Activated CD4-positive, alpha-beta T cell treated with anti-CD3 and anti-CD28 coated beads, Interleukin-2, amount 50 U/mL, for 16 hours (primary cell): Measurements from ENCODE around the gene MEAF6.
"Not testable (repeated sequence)": the region's sequence is repeated elsewhere in the genome, so short reads cannot be mapped to it uniquely, and the experiment has no call there.

ENCODE experiments used
- DNase-seq: peaks from one replicate; pipeline ENCODE4 v3.0.0-alpha.2; 2020

Gene MEAF6

DNA sequence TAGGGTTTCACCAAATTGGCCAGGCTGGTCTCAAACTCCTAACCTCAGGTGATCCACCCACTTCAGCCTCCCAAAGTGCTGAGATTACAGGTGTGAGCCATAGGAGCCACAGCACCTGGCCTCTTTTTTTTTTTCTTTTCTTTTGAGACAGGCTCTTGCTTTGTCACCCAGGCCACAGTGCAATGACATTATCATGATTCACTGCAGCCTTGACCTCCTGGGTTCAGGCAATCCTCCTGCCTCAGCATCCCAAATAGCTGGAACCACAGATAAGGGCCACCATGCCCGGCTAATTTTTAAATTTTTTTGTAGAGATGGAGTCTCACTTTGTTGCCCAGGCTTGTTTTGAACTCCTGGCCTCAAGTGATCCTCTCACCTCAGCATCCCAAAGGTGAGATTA is 15.3 kb upstream of the MEAF6 start:
- not testable (repeated sequence) for DNase-seq

- DNase-seq, result peak; percentile 14
Observed at GRCh38 chr1:37519613-37520012, 5.0 kb upstream of the MEAF6 start.

DNA sequence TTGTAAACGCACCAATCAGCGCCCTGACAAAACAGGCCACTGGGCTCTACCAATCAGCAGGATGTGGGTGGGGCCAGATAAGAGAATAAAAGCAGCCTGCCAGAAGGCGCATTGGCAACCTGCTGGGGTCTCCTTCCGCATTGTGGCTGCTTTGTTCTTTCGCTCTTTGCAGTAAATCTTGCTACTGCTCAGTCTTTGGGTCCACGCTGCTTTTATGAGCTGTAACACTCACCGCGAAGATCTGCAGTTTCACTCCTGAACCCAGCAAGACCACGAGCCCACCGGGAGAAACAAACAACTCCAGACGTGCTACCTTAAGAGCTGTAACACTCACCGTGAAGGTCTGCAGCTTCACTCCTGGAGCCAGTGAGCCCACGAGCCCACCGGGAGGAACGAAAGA is 4.4 kb upstream of the MEAF6 start:
- DNase-seq, result peak; percentile 63

DNA sequence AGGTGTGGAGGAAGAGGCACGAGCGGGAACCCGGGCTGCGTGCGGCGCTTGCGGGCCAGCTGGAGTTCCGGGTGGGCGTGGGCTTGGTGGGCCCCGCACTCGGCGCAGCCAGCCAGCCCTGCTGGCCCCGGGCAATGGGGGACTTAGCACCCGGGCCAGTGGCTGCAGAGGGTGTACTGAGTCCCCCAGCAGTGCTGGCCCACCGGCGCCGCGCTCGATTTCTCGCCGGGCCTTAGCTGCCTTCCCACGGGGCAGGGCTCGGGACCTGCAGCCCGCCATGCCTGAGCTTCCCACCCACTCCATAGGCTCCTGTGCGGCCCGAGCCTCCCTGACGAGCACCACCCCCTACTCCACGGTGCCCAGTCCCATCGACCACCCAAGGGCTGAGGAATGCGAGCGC is 3.7 kb upstream of the MEAF6 start:
- not testable (repeated sequence) for DNase-seq

DNA sequence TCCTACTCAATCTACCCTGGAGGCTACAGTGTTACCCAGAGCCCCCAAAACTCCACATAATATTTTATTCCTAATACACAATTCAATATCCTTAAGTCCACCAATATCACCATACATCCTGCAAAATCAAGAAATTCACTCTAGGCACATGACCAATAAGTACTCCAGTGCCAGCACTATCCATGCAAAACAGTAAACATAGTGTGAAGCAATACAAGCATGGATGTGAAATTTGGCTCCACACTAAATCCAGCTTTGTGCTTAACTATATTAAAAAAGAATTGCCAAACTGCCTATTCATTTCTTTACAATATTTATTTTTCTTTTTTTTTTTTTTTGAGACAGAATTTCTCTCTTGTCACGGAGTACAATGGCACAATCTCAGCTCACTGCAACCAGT is 3.0 kb upstream of the MEAF6 start:
- no peak for DNase-seq

DNA sequence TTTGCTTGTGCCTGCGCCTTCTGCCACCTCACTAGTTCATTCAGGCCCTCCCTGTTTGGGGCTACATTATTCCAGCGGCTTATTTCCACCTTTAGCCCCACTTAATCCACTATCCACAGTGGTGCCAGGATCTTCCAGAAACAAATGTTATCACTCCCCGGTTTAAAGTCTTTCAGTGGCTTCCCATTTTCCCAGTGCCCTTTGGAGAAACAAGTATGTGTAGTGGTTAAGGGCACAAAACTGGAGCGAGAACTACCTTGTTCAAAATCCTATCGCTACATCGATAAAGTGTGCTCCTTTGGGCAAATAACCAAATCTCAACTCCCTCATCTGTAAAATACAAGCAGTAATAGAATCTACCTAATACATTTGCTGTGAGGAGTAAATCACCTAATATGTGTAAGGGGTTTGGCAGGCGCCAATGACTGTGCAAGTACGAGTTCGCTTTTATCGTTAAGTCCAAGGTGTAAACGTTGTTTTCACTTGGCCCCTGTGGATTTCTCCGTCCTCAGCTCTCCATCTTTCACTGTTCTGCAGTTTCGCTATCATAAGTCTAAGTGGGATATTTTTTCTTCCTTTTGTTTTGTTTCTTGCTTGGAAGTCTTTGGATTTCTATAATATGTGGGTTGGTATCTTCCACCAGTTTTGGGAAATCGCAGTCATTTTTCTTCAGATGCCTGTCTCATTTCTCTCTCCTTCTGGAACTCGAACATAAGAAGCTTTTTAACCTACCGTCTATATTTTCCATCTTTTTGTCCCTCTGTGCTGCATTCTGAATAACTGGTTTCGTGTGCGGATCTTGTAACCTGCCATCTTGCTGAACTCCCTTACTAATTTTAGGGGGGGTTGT is 844 bp upstream of the MEAF6 start:
- no peak for DNase-seq

DNA sequence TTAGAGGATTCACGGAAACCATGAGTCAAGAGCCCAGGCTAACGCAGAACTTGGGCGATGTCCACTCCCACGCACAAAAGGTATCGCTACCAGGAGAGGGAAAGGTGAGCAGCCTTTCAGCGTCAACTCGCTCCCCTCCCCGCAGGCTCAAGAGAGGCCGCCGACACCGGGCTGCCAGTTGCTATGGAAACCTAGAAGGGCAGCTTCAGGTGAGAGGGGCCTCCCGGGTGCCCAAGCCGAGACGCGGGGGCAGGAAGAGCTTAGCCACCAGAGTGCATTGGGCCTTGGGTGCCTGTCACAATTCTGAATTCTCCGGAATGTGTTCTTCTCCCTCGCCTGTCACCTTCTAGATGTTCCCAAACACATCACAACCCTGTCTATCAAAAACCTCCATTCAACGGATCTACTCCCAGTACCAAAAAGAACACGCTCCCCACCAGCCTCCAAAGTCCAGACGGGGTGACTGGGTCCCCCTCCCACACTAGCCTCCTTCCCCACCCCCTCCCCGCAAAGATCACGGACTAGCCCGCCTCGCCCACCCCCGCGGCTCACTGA is 694 bp downstream of the MEAF6 start:
- DNase-seq, result peak; percentile 61

- DNase-seq, result peak; percentile 18
Observed at GRCh38 chr1:37509181-37509580, 5.4 kb downstream of the MEAF6 start.

DNA sequence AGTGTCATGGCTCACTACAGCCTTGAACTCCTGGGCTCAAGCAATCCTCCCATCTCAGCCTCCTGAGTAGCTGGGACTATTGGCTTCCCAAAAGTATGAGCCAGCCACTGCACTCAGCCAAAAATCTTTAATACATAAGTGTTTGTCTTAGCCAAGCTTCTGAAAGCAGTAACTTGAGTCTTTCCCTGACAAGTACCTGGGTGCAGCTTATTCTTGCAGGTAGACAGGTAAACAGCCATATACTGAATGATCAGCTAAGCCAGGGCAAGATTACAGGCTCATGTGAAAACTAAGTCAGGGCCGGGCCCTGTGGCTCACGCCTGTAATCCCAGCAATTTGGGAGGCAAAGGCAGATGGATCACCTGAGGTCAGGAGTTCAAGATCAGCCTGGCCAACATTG is 7.8 kb downstream of the MEAF6 start:
- no peak for DNase-seq

GRCh38 chr1:37502791-37503190 is 11.8 kb downstream of the MEAF6 start:
- DNase-seq, result not testable (repeated sequence)

DNA sequence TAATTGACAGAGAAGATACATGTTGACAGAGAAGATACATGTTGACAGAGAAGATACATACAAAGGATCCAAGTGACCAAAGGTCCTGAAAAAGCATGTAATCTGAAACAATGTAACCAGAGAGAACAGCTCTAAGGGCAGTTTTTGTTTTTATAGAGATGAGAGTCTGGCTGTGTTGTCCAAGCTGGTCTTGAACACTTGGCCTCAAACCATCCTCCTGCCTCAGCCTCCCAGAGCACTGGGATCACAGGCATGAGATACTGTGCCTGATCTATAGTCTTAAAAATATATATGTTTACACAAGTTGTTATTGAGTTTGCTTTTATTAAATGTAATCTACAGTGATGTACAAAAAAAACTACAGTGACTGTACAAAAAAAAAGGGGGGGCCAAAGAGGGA is 12.5 kb downstream of the MEAF6 start:
- DNase-seq, result no peak

- no peak for DNase-seq
Observed at GRCh38 chr1:37501661-37502060, 12.9 kb downstream of the MEAF6 start.

DNA sequence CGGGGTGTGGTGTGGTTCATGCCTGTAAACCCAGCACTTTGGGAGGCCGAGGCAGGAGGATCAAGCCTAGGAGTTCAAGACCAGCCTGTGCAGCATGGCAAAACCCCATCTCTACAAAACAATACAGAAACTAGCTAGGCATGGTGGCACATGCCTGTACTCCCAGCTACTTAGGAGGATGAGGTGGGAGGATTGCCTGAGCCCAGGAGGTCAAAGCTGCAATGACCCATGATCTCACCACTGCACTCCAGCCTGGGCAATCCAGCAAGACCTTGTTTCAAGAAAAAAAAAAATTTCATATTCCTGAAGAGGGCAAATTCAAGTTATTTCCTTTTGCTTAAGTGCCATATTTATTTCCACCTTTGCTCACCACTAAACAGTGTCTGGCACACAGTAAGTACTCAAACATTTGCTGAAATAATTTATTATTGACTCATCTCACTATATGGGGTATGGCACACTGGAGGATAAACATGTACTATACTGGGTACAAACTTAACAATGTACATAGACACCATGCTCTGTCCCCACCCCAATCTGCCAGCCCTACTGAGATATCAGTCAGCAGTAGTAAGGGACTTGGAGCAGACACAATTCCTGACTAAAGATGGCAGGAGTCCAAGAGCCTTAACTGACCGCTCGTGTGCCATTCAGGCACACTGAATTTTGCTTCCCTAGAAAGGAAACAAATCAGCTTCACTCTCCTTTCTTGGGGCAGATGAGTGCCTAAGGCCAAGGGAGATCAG is 15.5 kb downstream of the MEAF6 start:
- DNase-seq, result no peak

- no peak for DNase-seq
Observed at GRCh38 chr1:37497832-37498231, 16.7 kb downstream of the MEAF6 start.

GRCh38 chr1:37495875-37496274 is 18.7 kb downstream of the MEAF6 start:
- no peak for DNase-seq

GRCh38 chr1:37493336-37494098 is 21.0 kb downstream of the MEAF6 start:
- peak; percentile 82 for DNase-seq

DNA sequence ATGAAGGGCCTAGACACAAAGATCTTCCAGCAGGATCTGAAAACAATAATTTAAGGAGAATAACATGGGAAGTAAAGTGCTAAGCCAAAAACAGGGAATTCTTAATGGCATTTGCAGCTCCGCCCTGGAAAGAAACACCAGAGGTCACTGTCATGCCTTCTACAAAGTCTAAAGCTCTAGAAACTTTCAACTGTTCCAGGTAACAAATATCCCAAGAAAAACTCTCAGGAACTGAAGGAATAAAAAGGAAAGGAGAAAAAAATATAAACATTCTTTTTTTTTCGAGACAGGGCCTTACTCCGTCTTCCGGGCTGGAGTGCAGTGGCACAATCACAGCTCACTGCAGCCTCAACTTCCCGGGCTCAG is 27.0 kb downstream of the MEAF6 start:
- no peak for DNase-seq

- peak; percentile 76 for DNase-seq
Observed at GRCh38 chr1:37486680-37487618, 27.6 kb downstream of the MEAF6 start.

DNA sequence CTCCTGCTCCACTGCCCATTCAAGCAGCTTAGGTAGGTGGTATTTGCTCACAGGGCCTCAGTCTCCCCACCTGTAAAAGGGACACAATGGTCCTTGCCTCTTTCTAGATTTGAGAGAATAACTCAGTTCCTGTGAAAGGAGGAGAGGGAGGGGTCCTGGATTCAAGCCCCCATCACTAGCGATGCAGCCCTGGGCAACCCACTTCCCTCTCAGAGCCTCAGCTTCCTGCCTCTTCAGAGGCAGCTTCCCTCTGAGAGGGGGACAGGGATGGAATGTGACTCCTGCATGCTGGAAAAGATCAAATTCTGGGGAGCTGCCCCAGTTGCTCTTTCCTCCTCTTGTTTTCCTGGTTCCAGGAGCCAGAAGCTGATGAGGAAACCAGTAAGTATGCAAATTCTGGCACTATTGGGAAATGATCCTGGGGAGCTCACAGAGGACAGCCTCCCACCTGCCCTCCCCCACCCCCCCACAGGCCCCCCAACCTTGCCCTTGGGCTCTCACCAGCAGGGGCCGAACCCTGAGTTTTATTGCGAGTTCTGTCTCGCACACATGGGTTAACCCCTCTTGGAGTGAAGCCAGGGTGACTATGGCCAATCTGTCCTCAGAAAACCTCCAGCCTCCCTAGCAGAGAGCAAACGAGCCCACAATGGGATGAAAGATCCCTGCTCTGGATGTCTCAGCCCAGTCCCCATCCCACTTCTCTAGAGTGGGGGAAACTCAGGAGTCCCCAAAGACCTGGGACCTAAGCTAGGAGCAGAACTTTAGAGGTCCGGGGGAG is 28.5 kb downstream of the MEAF6 start:
- no peak for DNase-seq

DNA sequence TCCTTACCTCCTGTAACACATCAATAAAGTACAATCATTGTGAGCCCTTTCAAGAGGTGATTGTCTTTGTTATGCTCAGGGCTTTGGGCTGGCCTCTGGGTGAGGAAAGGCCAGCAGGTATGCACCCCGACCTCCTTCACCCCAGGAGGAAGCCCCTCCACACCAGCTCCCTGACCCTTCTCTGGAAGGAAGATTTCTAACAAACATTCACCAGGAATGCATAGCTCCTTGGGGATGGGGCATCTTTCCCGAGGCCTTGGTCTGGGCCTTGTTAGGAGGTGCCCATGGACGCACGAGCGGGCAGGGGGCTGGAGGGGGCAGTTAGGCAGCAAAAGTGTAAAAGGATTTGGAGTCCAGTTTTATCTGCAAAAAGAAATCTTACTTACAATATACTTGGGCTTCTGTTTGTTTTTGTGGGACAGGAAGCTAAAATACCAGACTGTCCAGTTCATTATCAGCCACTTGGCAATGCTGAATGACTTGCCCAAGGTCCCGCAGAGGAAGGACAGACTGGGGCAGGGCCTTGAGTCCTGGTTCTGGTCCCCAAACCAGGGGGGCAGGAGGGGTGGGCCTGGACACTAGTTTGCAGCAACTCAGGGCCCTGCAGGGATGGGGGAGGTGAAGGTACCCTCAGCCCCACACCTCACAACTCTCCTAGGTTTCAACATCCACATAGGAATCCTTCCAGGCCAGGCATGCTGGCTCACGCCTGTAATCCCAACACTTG is 30.1 kb downstream of the MEAF6 start:
- DNase-seq, result no peak

GRCh38 chr1:37483785-37484184 is 30.8 kb downstream of the MEAF6 start:
- DNase-seq, result no peak
